HEK293 (cell line): Measurements from ENCODE around the gene INSIG2.

Source experiments
- CTCF ChIP-seq: fragments of 450-650 bp; formaldehyde crosslinking; IDR thresholded peaks from 2 replicates; pipeline ENCODE4 v1.5.1; 2016; ENCODE audit warnings: missing biosample characterization, missing genetic modification characterization
- GLI4 ChIP-seq: fragments of 450-650 bp; formaldehyde crosslinking; IDR thresholded peaks from 2 replicates; pipeline ENCODE4 v1.5.1; 2016; ENCODE audit warnings: missing biosample characterization, missing genetic modification characterization
- SP2 ChIP-seq: fragments of 450-650 bp; formaldehyde crosslinking; IDR thresholded peaks from 2 replicates; pipeline ENCODE4 v1.5.1; 2016; ENCODE audit warnings: missing biosample characterization, missing genetic modification characterization
- ZNF146 ChIP-seq: fragments of 450-650 bp; formaldehyde crosslinking; IDR thresholded peaks from 2 replicates; pipeline ENCODE4 v1.5.1; 2016; ENCODE audit warnings: missing biosample characterization, missing genetic modification characterization
- ZNF585B ChIP-seq: fragments of 450-650 bp; formaldehyde crosslinking; IDR thresholded peaks from 2 replicates; pipeline ENCODE4 v1.5.1; 2016; ENCODE audit warnings: missing biosample characterization, missing genetic modification characterization
- ZNF707 ChIP-seq: fragments of 450-650 bp; formaldehyde crosslinking; IDR thresholded peaks from 2 replicates; pipeline ENCODE4 v1.5.1; 2016; ENCODE audit warnings: missing biosample characterization, missing genetic modification characterization
- TF ChIP-seq, protein P1 (sequence below): fragments of 450-650 bp; formaldehyde crosslinking; optimal IDR thresholded peaks from 2 replicates; pipeline ENCODE3; 2016; ENCODE audit warnings: missing biosample characterization, mild to moderate bottlenecking, missing genetic modification characterization
- TF ChIP-seq, protein P2 (sequence below): fragments of 450-650 bp; formaldehyde crosslinking; IDR thresholded peaks from 2 replicates; pipeline ENCODE4 v1.5.1; 2016; ENCODE audit warnings: missing biosample characterization, missing genetic modification characterization
- TF ChIP-seq, protein P3 (sequence below): fragments of 450-650 bp; formaldehyde crosslinking; conservative IDR thresholded peaks from 2 replicates; pipeline ENCODE4 v1.5.1; 2016; ENCODE audit warnings: low read depth, missing biosample characterization, missing genetic modification characterization

DNA sequence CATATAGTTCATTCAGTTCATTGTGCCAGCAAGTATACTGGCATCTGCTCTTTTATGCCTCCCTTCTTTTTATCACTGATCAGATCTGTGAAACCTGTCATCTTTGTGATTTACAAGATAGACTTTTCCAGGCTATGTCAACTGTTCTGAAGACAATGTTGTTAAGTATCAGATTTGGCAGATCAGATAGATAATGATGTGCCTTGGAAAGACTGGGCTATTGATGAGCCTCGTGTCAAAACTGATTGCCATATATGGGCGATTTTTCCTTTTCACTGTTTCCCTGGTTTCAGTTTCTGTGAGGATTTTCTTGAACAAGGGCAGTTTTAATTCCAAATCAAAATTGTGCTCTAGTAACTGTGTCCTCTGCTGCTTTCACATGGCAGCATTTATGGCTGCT lies 26.6 kb downstream of the INSIG2 start:
- TF ChIP-seq CTCF (tag by site-specific recombination) (no peak), GLI4 (no peak), ZNF146 (tag by site-specific recombination) (no peak), ZNF707 (no peak), SP2 (tag by site-specific recombination) (no peak), ZNF585B (tag by site-specific recombination) (no peak)
- TF ChIP-seq, protein P1, sequence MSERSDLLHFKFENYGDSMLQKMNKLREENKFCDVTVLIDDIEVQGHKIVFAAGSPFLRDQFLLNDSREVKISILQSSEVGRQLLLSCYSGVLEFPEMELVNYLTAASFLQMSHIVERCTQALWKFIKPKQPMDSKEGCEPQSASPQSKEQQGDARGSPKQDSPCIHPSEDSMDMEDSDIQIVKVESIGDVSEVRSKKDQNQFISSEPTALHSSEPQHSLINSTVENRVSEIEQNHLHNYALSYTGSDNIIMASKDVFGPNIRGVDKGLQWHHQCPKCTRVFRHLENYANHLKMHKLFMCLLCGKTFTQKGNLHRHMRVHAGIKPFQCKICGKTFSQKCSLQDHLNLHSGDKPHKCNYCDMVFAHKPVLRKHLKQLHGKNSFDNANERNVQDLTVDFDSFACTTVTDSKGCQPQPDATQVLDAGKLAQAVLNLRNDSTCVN (tag by site-specific recombination): no peak
- TF ChIP-seq, protein P2, sequence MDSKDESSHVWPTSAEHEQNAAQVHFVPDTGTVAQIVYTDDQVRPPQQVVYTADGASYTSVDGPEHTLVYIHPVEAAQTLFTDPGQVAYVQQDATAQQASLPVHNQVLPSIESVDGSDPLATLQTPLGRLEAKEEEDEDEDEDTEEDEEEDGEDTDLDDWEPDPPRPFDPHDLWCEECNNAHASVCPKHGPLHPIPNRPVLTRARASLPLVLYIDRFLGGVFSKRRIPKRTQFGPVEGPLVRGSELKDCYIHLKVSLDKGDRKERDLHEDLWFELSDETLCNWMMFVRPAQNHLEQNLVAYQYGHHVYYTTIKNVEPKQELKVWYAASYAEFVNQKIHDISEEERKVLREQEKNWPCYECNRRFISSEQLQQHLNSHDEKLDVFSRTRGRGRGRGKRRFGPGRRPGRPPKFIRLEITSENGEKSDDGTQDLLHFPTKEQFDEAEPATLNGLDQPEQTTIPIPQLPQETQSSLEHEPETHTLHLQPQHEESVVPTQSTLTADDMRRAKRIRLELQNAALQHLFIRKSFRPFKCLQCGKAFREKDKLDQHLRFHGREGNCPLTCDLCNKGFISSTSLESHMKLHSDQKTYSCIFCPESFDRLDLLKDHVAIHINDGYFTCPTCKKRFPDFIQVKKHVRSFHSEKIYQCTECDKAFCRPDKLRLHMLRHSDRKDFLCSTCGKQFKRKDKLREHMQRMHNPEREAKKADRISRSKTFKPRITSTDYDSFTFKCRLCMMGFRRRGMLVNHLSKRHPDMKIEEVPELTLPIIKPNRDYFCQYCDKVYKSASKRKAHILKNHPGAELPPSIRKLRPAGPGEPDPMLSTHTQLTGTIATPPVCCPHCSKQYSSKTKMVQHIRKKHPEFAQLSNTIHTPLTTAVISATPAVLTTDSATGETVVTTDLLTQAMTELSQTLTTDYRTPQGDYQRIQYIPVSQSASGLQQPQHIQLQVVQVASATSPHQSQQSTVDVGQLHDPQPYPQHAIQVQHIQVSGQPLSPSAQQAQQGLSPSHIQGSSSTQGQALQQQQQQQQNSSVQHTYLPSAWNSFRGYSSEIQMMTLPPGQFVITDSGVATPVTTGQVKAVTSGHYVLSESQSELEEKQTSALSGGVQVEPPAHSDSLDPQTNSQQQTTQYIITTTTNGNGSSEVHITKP: no peak
- TF ChIP-seq, protein P3, sequence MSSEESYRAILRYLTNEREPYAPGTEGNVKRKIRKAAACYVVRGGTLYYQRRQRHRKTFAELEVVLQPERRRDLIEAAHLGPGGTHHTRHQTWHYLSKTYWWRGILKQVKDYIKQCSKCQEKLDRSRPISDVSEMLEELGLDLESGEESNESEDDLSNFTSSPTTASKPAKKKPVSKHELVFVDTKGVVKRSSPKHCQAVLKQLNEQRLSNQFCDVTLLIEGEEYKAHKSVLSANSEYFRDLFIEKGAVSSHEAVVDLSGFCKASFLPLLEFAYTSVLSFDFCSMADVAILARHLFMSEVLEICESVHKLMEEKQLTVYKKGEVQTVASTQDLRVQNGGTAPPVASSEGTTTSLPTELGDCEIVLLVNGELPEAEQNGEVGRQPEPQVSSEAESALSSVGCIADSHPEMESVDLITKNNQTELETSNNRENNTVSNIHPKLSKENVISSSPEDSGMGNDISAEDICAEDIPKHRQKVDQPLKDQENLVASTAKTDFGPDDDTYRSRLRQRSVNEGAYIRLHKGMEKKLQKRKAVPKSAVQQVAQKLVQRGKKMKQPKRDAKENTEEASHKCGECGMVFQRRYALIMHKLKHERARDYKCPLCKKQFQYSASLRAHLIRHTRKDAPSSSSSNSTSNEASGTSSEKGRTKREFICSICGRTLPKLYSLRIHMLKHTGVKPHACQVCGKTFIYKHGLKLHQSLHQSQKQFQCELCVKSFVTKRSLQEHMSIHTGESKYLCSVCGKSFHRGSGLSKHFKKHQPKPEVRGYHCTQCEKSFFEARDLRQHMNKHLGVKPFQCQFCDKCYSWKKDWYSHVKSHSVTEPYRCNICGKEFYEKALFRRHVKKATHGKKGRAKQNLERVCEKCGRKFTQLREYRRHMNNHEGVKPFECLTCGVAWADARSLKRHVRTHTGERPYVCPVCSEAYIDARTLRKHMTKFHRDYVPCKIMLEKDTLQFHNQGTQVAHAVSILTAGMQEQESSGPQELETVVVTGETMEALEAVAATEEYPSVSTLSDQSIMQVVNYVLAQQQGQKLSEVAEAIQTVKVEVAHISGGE (tag by site-specific recombination): no peak
